Spleen (tissue), 11 donors: ENCODE data around the gene TRABD2A. TPM values are rescaled to one million over a fixed set of nuclear protein-coding genes. Genes with fewer than 3 reads are reported as not detected.

Source experiments
- DNase-seq: peaks from one replicate; pipeline ENCODE4 v3.0.0-alpha.2; 2020
- H3K27ac ChIP-seq, 8 donors: fragments of 200-600 bp; sonication (generic) in 7 of 8; 1 replicate in 4 of 8; 2 replicates in 4 of 8; pipeline versions ENCODE4 v1.5.0 to v1.8.0; 2016 to 2021; ENCODE audit warnings: inconsistent platforms in 4 of 8, mild to moderate bottlenecking in 4 of 8, moderate library complexity in 1 of 8
- H3K27me3 ChIP-seq, 7 donors: fragments of 200-600 bp; sonication (generic) in 6 of 7; replicated peaks in 1 of 7; 1 replicate in 4 of 7; 2 replicates in 3 of 7; pipeline versions ENCODE4 v1.5.0 to v1.8.0; 2016 to 2021; ENCODE audit warnings: inconsistent platforms in 3 of 7, mild to moderate bottlenecking in 1 of 7
- H3K36me3 ChIP-seq, 6 donors: fragments of 200-600 bp; sonication (generic) in 5 of 6; 1 replicate in 4 of 6; 2 replicates in 2 of 6; pipeline versions ENCODE4 v1.5.0 to v1.8.0; 2016 to 2021; ENCODE audit warnings: inconsistent platforms in 2 of 6
- H3K4me1 ChIP-seq, 6 donors: fragments of 200-600 bp; sonication (generic) in 5 of 6; 1 replicate in 3 of 6; 2 replicates in 3 of 6; pipeline versions ENCODE4 v1.5.0 to v1.8.0; 2016 to 2021; ENCODE audit warnings: inconsistent platforms in 3 of 6
- H3K4me3 ChIP-seq, 8 donors: fragments of 200-600 bp; sonication (generic) in 7 of 8; 1 replicate in 4 of 8; 2 replicates in 4 of 8; pipeline versions ENCODE4 v1.5.0 to v1.8.0; 2016 to 2021; ENCODE audit warnings: inconsistent platforms in 4 of 8, mild to moderate bottlenecking in 4 of 8, moderate library complexity in 2 of 8
- H3K9me3 ChIP-seq, 8 donors: fragments of 200-600 bp; sonication (generic) in 7 of 8; 1 replicate in 4 of 8; 2 replicates in 4 of 8; pipeline versions ENCODE4 v1.5.0 to v1.8.0; 2016 to 2021; ENCODE audit warnings: inconsistent platforms in 4 of 8
- POLR2A ChIP-seq, 3 donors: fragments of 450-650 bp; IDR thresholded peaks; one replicate each; pipeline ENCODE4 v1.5.1; 2017; ENCODE audit warnings: antibody characterized with exemption in 3 of 3, mild to moderate bottlenecking in 1 of 3
- POLR2AphosphoS5 ChIP-seq, 3 donors: sonication (generic); formaldehyde crosslinking; IDR thresholded peaks; one replicate each; pipeline ENCODE4 v1.5.1; 2017; ENCODE audit warnings: antibody characterized with exemption in 3 of 3
- WGBS, 5 donors: extraction: QIAGEN DNeasy Blood & Tissue Kit in 3 of 5; methylation state at CpG; one replicate each; pipeline versions ENCODE4 v1.1.5 to v1.1.7; 2013 to 2018; 5-methylcytosine and 5-hydroxymethylcytosine counted together
- intact Hi-C: fragments of 100-400 bp; cut with DNase I; formaldehyde crosslinking; loops from one replicate; pipeline ENCODE4 v1.15.0; 2023; ENCODE audit warnings: low total_unique reads
- polyA plus RNA-seq, 3 donors: library from polyadenylated mRNA; stranded (reverse); fragments of 200-250 nt; gene quantifications; one replicate each; pipeline ENCODE4 v1.2.1, GENCODE V29; 2013
- total RNA-seq, 7 donors: library from RNA; depleted of rRNA in 3 of 7; stranded (reverse); fragments of >200 nt in 3 of 7; fragmentation: NEBNext Ultra II Directional in 4 of 7; extraction: Animal tissue kit (Norgen Biotek cat#: 25700) in 4 of 7; gene quantifications; one replicate each; pipeline versions ENCODE4 v1.1.0 to v1.2.1, GENCODE V29; 2016 to 2021
- TF ChIP-seq, protein P1 (sequence below), 11 experiments: fragments of 200-600 bp in 7 of 11; fragments of 450-650 bp in 4 of 11; sonication (generic) in 4 of 11; IDR thresholded peaks in 8 of 11; conservative IDR thresholded peaks in 3 of 11; 1 replicate in 7 of 11; 2 replicates in 4 of 11; pipeline versions ENCODE4 v1.4.0 to v1.8.0; 2016 to 2021; ENCODE audit warnings: antibody characterized with exemption in 11 of 11, inconsistent platforms in 4 of 11, mild to moderate bottlenecking in 1 of 11
- donor health status: healthy with polysubstance abuse.
- donor health status: DM: no; HTN: no; CAD: no; lungs with moderate emphysema.
- donor health status: DM: no; HTN: no; CAD: no.
- donor health status: Bipolar disorder and iron deficiency.
- donor health status: healthy.
- donor health status: DM: no; HTN: no; CAD: no.
- donor health status: DM: yes; HTN: yes; CAD: no.

TRABD2A gene
- total and polyA plus RNA-seq, 10 donors, result 4.5 to 12.5 (median 8.3) TPM

DNA sequence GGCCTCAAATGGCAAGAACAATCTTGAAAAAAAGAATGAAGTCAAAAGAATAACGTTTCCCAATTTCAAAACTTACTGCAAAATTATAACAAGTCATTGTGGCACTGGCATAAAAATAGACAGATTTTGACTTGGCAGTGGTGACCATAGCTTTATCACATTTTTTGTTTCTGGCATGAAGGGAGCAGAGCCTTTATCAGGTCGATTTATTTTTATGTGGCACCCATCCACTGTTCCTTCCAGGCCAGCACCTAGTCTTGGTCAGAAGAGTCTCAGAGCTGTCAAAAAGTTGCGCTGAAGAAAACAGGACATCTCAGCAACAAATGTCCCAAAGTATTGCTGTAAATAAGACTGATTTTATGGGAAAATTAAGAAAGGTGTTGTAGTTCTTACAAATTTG is 92.4 kb downstream of the TRABD2A start:
- no peak for DNase-seq
- intact Hi-C loops, result no loop called here
- Histone ChIP-seq H3K4me3 (no peak overlapping the region), H3K4me1 (peaks cover 0 to 5% (median 0%) of the 10 kb centered on the region in 6 donors), H3K27me3 (no peaks in the 10 kb centered on the region), H3K27ac (no peak overlapping the region), H3K9me3 (peaks cover 0 to 1% (median 0%) of the 10 kb centered on the region in 8 donors), H3K36me3 (no peaks in the 10 kb centered on the region)
- TF ChIP-seq POLR2A (IDR thresholded peaks at IDR 0.05), result no peak
- TF ChIP-seq, protein P1, sequence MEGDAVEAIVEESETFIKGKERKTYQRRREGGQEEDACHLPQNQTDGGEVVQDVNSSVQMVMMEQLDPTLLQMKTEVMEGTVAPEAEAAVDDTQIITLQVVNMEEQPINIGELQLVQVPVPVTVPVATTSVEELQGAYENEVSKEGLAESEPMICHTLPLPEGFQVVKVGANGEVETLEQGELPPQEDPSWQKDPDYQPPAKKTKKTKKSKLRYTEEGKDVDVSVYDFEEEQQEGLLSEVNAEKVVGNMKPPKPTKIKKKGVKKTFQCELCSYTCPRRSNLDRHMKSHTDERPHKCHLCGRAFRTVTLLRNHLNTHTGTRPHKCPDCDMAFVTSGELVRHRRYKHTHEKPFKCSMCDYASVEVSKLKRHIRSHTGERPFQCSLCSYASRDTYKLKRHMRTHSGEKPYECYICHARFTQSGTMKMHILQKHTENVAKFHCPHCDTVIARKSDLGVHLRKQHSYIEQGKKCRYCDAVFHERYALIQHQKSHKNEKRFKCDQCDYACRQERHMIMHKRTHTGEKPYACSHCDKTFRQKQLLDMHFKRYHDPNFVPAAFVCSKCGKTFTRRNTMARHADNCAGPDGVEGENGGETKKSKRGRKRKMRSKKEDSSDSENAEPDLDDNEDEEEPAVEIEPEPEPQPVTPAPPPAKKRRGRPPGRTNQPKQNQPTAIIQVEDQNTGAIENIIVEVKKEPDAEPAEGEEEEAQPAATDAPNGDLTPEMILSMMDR (IDR thresholded peaks at IDR 0.05 in 8 of 11, conservative IDR thresholded peaks at IDR 0.05 in 3 of 11), result no peak
- TF ChIP-seq POLR2AphosphoS5 (IDR thresholded peaks at IDR 0.05), result no peak
- WGBS, 5 donors, result 75 to 85% (median 80%) methylated on average over 3 of the region's 3 CpGs

DNA sequence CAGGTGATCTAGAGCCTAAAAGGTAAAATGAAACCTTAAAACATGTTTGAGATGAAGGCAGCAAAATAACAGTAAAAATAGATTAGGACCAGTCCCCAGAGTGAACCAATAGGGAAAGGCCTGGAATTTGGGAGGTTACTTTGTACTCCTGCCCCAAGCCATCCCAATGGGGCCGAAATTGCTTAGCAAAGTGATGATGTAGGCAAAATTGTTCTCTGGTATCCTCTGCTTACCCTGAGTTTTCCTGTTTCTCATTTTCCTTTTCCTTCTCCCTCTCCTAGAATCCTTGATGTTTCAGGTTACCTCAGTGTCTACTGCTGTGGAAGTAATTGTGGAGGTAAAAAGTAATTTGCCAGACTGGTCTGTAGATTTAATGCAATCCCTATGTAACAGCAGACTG is 92.9 kb downstream of the TRABD2A start:
- TF ChIP-seq, protein P1 (IDR thresholded peaks at IDR 0.05 in 8 of 11, conservative IDR thresholded peaks at IDR 0.05 in 3 of 11), result no peak
- TF ChIP-seq POLR2A (IDR thresholded peaks at IDR 0.05) (no peak), POLR2AphosphoS5 (IDR thresholded peaks at IDR 0.05) (no peak)
- WGBS, 5 donors, result 36 to 95% (median 82%) methylated on average over 1 of the region's 1 CpG
- no peak overlapping the region for H3K4me3 ChIP-seq
- H3K36me3 ChIP-seq, result no peaks in the 10 kb centered on the region
- intact Hi-C loops, result no loop called here
- H3K9me3 ChIP-seq, result no peaks in the 10 kb centered on the region
- DNase-seq, result no peak
- peaks cover 0 to 7% (median 0%) of the 10 kb centered on the region in 6 donors for H3K4me1 ChIP-seq
- H3K27me3 ChIP-seq, result no peaks in the 10 kb centered on the region
- H3K27ac ChIP-seq, result no peak overlapping the region

DNA sequence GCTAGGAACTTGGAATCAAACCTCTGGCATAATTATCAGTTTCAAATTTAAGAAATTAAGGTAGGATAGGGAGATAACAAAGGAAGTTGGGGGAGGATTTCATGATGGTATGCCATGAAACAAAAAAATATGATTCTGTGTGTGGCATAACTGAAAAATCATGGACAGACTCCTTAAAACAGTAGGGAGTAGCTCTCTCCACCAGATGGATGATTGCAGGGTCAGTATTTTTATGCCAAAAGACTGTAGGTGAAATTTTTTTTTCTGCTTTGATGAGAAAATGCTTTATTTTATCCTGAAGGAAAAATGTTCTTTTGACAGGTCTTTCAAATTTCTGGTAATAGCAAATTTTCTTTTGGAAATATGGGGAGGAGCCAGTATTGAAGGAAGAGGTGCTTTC is 94.3 kb downstream of the TRABD2A start:
- Histone ChIP-seq H3K4me1 (peaks cover 5 to 21% (median 12%) of the 10 kb centered on the region in 6 donors), H3K27me3 (no peaks in the 10 kb centered on the region), H3K4me3 (no peak overlapping the region), H3K27ac (no peak overlapping the region), H3K36me3 (no peaks in the 10 kb centered on the region), H3K9me3 (no peaks in the 10 kb centered on the region)
- no peak for DNase-seq
- intact Hi-C loops, result no loop called here
- TF ChIP-seq, protein P1 (IDR thresholded peaks at IDR 0.05 in 8 of 11, conservative IDR thresholded peaks at IDR 0.05 in 3 of 11), result no peak
- TF ChIP-seq POLR2AphosphoS5 (IDR thresholded peaks at IDR 0.05) (no peak), POLR2A (IDR thresholded peaks at IDR 0.05) (no peak)

DNA sequence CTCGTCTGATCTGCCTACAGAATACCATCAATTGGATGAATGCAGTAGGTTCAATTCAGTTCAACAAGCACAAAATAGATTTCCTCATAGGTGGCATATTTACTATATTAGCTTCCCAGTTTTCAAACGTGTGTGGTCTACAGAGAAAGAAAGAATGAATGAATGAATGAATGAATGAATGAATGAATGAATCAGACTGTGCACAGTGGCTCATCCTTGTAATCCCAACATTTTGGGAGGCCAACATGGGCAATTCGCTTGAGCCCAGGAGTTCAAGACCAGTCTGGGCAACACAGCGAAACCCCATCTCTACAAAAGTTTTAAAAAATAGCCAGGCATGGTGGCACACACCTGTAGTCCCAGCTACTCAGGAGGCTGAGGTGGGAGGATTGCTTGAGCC is 94.9 kb downstream of the TRABD2A start:
- DNase-seq, result no peak
- H3K4me1 ChIP-seq, result peaks cover 5 to 23% (median 12%) of the 10 kb centered on the region in 6 donors
- H3K27me3 ChIP-seq, result no peaks in the 10 kb centered on the region
- WGBS, 5 donors, result 75 to 98% (median 92%) methylated on average over 4 of the region's 4 CpGs
- intact Hi-C loops, result no loop called here
- no peak overlapping the region for H3K27ac ChIP-seq
- H3K9me3 ChIP-seq, result no peaks in the 10 kb centered on the region
- no peaks in the 10 kb centered on the region for H3K36me3 ChIP-seq
- H3K4me3 ChIP-seq, result no peak overlapping the region
- TF ChIP-seq POLR2AphosphoS5 (IDR thresholded peaks at IDR 0.05), result no peak
- TF ChIP-seq POLR2A (IDR thresholded peaks at IDR 0.05), result no peak
- TF ChIP-seq, protein P1 (IDR thresholded peaks at IDR 0.05 in 8 of 11, conservative IDR thresholded peaks at IDR 0.05 in 3 of 11), result no peak
